NCI-H2171 (cell line): ENCODE data around the gene RAB11FIP4.
"Not testable (repeated sequence)": the region's sequence is repeated elsewhere in the genome, so short reads cannot be mapped to it uniquely, and the experiment has no call there.

ENCODE experiments used
- DNase-seq: peaks from one replicate; lab custom pipeline; 2025; lab: John Stamatoyannopoulos, UW

RAB11FIP4 gene

DNA sequence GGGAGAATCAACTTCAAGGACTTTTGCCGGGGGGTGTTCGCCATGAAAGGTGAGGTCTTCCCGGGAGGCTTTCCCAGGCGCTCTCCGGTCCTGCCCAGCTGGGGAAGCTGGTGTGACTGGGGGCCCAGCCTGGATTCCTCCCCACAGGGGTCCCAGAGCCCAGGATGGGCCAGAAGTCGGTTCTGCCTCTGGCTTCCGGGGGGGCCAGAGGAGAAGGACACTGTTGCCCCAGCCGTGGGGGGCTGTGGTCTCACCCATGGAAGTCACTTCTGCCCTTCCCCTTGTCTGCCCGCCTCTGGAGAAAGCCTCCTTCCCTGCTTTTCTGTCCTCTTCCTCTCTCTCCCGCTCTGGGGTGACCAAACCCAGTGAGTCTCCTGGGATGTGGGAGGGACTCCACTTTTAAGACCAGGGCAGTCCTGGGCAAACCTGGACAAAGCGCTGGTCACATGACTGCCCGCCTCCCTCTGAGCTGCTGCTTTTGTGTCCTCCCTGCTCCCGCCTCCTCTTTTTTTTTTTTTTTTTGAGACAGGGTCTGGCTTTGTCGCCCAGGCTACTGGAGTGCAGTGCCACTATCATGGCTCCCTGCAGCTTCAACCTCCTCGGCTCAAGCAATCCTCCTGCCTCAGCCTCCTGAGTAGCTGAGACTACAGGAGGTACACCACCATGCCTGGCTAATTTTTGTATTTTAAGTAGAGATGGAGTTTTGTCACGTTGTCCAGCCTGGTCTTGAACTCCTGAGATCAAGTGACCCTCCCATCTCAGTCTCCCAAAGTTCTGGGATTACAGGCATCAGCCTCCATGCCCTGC lies 40.6 kb downstream of the RAB11FIP4 start:
- no peak for DNase-seq

- DNase-seq = no peak
These were observed 41.8 kb downstream of the RAB11FIP4 start for GRCh38 chr17:31433091-31433790.

DNA sequence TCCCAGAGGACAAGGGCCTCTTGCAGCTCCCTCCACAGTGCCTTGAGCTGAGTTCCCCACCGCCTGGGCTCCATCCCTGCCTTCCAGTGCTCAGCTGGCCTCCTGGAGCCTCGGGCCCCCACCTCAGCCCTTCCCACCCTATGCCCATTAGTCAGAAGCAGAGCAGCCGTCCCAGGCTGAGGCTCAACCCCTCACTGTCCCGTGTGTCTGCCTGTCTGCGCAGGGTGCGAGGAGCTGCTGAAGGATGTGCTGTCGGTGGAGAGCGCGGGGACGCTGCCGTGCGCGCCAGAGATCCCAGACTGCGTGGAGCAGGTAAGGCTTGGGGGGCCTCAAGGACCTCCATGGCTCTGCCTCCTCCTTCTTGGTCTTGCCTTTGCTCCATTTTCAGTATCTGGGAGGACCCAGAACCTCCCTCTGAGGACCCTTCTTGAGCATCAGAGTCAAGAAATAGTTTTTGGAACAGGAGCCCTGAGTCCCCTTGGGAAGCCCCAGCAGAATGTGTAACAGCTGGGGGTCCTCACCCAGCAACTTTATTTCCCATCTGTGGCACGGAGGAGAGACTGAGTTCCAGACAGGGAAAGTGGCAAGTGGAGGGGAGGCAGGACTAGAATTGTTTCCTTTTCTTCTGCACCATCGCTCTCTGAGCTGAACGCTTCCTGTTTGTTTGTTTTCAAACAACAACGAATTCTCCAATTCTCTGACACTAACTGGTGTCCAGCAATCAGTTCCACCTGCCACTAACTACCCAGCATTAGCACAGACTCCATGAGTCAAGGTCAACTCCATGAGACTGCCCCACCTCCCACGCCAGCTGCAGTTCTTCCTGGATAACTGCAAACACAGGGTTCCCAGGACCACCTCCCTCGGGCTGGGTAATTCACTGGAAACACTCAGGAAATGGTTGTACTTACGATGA lies 42.6 kb downstream of the RAB11FIP4 start:
- DNase-seq = no peak

DNA sequence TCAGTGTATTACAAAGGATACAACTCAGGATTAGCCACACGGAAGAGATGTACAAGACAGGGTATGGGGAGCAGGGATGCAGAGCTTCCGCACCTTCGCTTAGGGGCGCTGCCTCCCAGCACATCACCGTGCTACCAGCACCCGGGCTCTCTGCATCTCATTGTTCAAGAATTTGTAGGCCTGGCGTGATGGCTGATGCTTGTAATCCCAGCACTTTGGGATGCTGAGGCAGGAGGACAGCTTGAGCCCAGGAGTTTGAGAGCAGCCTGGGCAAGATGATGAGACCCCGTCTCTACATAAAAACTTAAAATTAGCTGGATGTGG lies 43.2 kb downstream of the RAB11FIP4 start:
- DNase-seq = no peak

DNA sequence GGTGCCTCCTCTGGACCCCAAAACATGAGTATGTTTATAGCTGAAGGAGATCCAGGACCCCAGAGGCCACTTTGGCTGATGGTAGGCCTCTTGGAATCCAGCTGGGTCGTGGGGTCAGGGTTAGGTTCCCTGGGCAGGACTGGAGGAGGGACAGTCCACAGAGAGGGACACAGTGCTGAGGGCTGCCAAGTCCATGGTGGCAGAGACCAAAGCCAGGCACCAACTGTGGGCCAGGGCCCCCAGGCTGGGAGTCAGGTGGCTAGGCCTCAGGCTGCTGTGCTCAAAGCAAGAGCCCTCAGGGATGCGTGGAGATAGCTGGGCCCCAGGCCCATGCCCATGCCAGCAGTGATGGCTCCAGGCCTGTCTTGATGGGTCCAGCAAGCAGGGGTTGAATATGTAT lies 44.1 kb downstream of the RAB11FIP4 start:
- DNase-seq = no peak

DNA sequence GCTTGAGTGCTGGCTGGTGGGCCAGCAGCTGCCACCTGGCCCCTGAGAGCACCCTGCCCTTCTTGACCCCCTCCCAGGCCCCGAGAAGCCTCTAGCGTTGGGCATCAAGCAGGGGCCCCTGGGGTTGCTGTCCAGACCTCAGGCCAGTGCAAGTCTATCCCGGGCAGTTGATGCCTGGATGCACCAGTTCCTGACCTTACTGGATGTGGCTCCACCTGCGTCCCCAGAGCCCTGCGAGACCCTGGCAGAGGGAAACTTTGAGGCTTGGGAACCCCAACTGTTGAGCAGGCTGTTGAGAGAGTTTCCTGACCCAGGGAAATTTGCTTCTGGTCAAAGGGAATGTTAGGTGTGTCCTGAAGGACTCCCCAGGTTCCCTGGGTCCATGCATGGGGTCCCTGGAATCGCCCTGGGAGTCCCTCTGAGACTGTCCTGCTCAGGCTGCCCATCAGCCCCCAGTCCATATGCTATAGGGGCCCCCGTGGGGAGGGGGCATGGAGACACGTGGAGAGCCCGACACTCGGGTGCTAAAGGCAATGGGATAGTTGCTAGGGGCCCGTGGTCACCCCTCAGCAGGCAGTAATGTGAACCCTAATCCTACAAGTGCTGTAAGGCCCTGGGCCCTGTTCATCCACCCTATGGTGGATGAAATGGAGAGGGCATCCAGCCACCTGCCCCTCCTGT lies 46.4 kb downstream of the RAB11FIP4 start:
- DNase-seq = no peak

DNA sequence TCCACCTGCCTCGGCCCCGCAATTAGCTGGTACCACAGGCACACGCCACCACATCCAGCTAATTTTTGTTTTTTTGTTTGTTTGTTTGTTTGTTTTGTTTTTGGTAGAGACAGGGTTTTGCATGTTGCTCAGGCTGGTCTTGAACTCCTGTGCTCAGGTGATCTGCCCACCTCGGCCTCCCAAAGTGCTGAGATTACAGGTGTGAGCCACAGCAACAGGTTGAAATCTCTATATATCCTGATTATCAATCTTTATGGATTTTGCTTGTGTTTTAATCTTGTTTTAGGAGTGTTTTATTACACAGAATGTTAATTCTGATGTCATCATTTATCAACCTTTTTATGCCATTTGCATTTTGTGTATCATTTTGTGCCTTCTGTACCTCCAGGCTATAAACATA lies 48.2 kb downstream of the RAB11FIP4 start:
- no peak for DNase-seq

DNA sequence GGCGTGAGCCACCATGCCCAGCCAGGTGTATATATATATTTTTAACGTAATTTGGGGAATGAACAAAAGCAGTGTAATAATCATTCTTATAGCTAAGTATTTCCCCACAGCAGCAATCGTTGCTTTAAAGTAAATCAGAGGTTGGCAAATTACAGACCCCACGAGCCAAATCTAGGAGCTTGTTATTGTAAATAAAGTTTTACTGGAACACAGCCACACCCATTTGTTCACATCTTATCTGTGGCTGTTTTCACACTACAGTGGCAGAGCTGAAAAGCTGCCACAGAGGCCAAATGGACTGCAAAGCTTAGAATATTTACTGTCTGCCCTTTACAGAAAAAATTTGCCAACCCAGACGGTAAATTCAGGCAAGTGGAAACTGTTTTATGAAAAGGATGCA lies 50.8 kb downstream of the RAB11FIP4 start:
- no peak for DNase-seq

- not testable (repeated sequence) for DNase-seq
These were observed 51.4 kb downstream of the RAB11FIP4 start for GRCh38 chr17:31442856-31443255.

DNA sequence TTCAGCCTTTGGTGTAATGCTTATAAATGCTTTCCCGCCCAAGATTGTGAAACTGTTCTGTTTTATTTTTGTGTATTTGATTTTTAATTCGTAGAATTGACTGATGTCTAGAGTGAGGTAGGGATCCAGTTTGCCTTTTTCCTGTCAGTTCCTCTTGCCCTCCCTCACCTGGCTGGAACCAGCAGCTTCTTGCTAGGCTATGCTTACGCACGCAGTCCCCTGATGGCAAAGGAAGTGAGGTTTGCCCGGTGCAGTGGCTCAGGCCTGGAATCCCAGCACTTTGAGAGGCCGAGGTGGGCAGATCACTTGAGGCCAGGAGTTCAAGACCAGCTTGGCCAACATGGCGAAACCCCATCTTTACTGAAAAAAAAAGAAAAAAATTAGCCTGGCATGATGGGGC lies 51.9 kb downstream of the RAB11FIP4 start:
- DNase-seq = no peak

GRCh38 chr17:31444026-31444425 lies 52.6 kb downstream of the RAB11FIP4 start:
- no peak for DNase-seq

GRCh38 chr17:31446195-31446967 lies 54.9 kb downstream of the RAB11FIP4 start:
- no peak for DNase-seq

GRCh38 chr17:31448467-31449077 lies 57.1 kb downstream of the RAB11FIP4 start:
- DNase-seq = no peak

DNA sequence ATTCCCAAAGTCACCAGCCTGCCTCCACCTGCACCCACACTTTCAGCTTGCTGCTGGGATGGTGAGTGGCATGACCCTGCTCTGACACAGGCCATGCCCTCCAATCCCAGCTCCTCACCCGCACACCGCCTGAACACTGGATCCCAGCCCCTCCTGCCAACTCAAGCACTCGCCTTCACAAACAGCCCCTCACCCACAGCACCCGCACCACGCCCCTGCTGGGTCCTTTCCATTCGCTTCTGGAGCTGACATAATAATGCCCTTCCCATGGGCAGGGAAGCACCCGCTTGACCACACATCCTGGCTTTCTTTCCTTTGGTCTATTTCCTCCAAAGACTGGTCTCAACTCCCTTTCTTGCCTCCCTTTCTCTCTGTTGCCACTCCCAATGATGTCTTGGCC lies 57.6 kb downstream of the RAB11FIP4 start:
- DNase-seq = no peak

GRCh38 chr17:31449746-31450145 lies 58.3 kb downstream of the RAB11FIP4 start:
- no peak for DNase-seq

DNA sequence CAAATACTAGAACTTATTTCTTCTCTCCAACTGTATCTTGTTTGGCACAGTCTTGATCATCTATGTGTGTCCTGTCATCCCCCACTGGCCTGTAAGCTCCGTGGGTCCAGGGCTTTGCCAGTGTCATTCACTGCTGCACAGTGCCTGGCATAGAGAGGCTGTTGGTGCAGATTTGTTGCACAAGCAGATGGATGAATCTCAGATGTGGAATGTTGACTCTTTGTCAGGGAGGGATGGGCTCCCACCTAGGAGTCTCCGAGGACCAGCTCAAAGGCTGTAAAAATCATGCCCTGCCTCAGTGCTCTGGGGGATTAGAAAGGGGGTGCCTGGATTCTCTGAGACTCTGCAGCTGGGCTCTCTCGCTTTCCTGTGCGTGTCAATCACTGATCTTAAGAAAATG lies 60.6 kb downstream of the RAB11FIP4 start:
- no peak for DNase-seq

DNA sequence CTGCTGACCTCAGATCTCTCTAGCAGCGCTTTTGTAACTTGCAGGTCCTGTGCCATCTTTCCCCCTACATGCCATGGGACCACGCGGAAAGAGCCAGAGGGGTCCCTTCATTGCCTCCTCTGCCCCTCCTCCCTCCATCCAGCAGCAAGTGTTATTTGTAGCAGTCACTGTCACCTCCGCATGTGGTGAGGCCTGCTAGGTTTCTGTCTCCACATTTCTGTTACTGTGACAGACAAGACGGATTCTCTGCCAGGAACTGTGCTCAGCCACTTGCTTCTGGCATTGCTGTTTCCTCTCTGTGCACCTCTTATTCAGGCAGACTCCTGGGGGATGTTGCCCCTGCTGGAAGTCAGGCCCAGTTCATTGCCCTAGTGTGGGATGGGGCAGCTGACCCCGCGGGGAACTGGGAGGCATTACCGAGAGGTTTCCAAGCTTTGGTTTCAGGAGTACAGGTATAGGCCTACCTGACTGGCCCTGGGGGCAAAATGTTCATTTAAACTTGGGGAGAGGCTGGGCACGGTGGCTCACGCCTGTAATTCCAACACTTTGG lies 61.2 kb downstream of the RAB11FIP4 start:
- no peak for DNase-seq

- no peak for DNase-seq
These were observed 62.4 kb downstream of the RAB11FIP4 start for GRCh38 chr17:31453896-31454295.

GRCh38 chr17:31456814-31457213 lies 65.3 kb downstream of the RAB11FIP4 start:
- DNase-seq = no peak

GRCh38 chr17:31457391-31458234 lies 66.1 kb downstream of the RAB11FIP4 start:
- no peak for DNase-seq
